Right lobe of liver (tissue), 6 donors: Measurements from ENCODE around the gene CUL3. TPM values are rescaled to one million over a fixed set of nuclear protein-coding genes. Genes with fewer than 3 reads are reported as not detected.
A peak's percentile ranks its signal among the peaks of the same experiment; 100 is the strongest.

Experiments
- ATAC-seq, 4 donors: fragments of 200-7000 bp; cut with Tn5 transposase; one replicate each; pipeline ENCODE4 v1.9.1; 2020; ENCODE audit warnings: mild to moderate bottlenecking in 4 of 4, moderate library complexity in 4 of 4
- DNase-seq, 3 donors: peaks; one replicate each; pipeline ENCODE4 v3.0.0-alpha.2; 2020
- H3K27ac ChIP-seq, 3 donors: fragments of 200-600 bp; one replicate each; pipeline ENCODE4 v1.8.0; 2022
- H3K27me3 ChIP-seq, 2 donors: fragments of 200-600 bp; one replicate each; pipeline ENCODE4 v1.8.0; 2022
- H3K36me3 ChIP-seq, 4 donors: fragments of 200-600 bp; sonication (generic) in 1 of 4; one replicate each; pipeline versions ENCODE4 v1.5.1 to v1.8.0; 2017 to 2022; ENCODE audit warnings: control low read depth in 1 of 4
- H3K4me1 ChIP-seq, 4 donors: fragments of 200-600 bp; sonication (generic) in 1 of 4; one replicate each; pipeline versions ENCODE4 v1.5.1 to v1.8.0; 2017 to 2022; ENCODE audit warnings: control low read depth in 1 of 4
- H3K4me3 ChIP-seq, 3 donors: fragments of 200-600 bp; one replicate each; pipeline ENCODE4 v1.8.0; 2022
- H3K9me3 ChIP-seq, 4 donors: fragments of 200-600 bp; sonication (generic) in 1 of 4; one replicate each; pipeline versions ENCODE4 v1.5.1 to v1.8.0; 2017 to 2022; ENCODE audit warnings: control low read depth in 1 of 4
- POLR2A ChIP-seq: fragments of 450-650 bp; IDR thresholded peaks from one replicate; pipeline ENCODE4 v1.6.1; 2017; ENCODE audit warnings: antibody characterized with exemption, mild to moderate bottlenecking
- WGBS: methylation state at CpG from one replicate; pipeline ENCODE4 v1.1.6; 2018; ENCODE audit warnings: low coverage, low lambda C conversion rate; ENCODE audit not compliant: insufficient coverage; ENCODE audit errors: missing lambda C conversion rate; 5-methylcytosine and 5-hydroxymethylcytosine counted together
- intact Hi-C, 2 donors: fragments of 100-400 bp; cut with DNase I; formaldehyde crosslinking; loops; one replicate each; pipeline versions ENCODE4 v1.11.2 to v1.14.1; 2022
- total RNA-seq, 6 experiments: library from RNA; depleted of rRNA in 2 of 6; stranded (reverse); fragments of >200 nt in 2 of 6; fragmentation: NEBNext Ultra II Directional in 3 of 6; extraction: Animal tissue kit (Norgen Biotek cat#: 25700) in 3 of 6; gene quantifications; one replicate each; pipeline versions ENCODE4 v1.1.0 to v1.2.4, GENCODE V29; 2016 to 2023
- TF ChIP-seq, protein P1 (sequence below), 4 donors: fragments of 200-600 bp in 3 of 4; fragments of 450-650 bp in 1 of 4; IDR thresholded peaks; one replicate each; pipeline versions ENCODE4 v1.5.1 to v1.8.0; 2016 to 2022; ENCODE audit warnings: antibody characterized with exemption in 4 of 4, mild to moderate bottlenecking in 2 of 4
- donor health status: DM: no; HTN: yes; CAD: no.
- donor health status: DM: no; HTN: no; CAD: no.
- donor health status: DM: no; HTN: no; CAD: no.
- donor health status: DM: no; HTN: yes; CAD: no.
- donor health status: DM: no; HTN: yes; CAD: no.

CUL3 gene
- total RNA-seq, 6 experiments from 2014 or later, result 30.3 to 46.2 (median 40.3) TPM

DNA sequence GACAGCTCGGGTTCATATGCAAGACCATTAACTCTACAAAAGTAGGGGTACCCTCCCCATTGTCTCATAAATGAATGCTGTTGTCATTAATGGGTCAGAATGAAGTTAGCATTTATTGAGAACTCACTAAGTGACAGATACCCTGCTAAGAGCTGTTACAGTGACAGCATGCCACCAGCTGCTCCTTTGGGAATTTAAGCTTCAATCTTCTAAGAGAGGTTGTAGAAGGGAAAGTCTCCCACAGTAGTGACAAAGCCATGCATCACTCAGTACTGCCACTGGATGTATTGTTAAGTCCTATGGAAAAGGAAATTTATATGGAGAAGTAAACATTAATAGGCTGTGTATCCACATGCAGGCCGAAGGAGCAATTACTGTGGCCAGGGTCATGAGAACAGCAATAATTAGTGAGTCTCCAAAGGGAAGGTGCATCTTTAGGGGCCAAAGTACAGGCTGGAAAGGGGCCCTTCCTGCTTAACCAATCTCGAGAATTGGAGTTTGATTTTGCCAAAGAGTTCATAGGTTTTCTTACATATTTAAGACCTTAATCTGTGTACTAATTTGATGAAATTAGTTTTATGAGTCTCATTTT is 118.8 kb downstream of the CUL3 start:
- ATAC-seq, result no peak
- Histone ChIP-seq H3K4me3 (no peak overlapping the region), H3K4me1 (no peaks in the 10 kb centered on the region), H3K9me3 (no peaks in the 10 kb centered on the region), H3K27me3 (no peaks in the 10 kb centered on the region), H3K36me3 (no peaks in the 10 kb centered on the region), H3K27ac (no peak overlapping the region)
- TF ChIP-seq, protein P1, sequence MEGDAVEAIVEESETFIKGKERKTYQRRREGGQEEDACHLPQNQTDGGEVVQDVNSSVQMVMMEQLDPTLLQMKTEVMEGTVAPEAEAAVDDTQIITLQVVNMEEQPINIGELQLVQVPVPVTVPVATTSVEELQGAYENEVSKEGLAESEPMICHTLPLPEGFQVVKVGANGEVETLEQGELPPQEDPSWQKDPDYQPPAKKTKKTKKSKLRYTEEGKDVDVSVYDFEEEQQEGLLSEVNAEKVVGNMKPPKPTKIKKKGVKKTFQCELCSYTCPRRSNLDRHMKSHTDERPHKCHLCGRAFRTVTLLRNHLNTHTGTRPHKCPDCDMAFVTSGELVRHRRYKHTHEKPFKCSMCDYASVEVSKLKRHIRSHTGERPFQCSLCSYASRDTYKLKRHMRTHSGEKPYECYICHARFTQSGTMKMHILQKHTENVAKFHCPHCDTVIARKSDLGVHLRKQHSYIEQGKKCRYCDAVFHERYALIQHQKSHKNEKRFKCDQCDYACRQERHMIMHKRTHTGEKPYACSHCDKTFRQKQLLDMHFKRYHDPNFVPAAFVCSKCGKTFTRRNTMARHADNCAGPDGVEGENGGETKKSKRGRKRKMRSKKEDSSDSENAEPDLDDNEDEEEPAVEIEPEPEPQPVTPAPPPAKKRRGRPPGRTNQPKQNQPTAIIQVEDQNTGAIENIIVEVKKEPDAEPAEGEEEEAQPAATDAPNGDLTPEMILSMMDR (IDR thresholded peaks at IDR 0.05), result no peak
- no peak for TF ChIP-seq POLR2A
- no peak for DNase-seq
- intact Hi-C loops, result no loop called here
- 63% methylated on average over 3 of the region's 3 CpGs for WGBS

GRCh38 chr2:224461391-224461790 is 123.8 kb downstream of the CUL3 start:
- no peak for ATAC-seq

GRCh38 chr2:224457408-224458096 is 127.6 kb downstream of the CUL3 start:
- WGBS, result 43% methylated on average over 2 of the region's 10 CpGs
- DNase-seq, result no peak

More at GRCh38 chr2:224461391-224461790, 123.8 kb downstream of the CUL3 start:
- Histone ChIP-seq H3K9me3 (no peaks in the 10 kb centered on the region), H3K4me1 (no peaks in the 10 kb centered on the region), H3K36me3 (no peaks in the 10 kb centered on the region), H3K4me3 (no peak overlapping the region), H3K27me3 (no peaks in the 10 kb centered on the region), H3K27ac (no peak overlapping the region)
- intact Hi-C loops, result no loop called here
- DNase-seq, result no peak
- TF ChIP-seq POLR2A, result no peak
- TF ChIP-seq, protein P1 (IDR thresholded peaks at IDR 0.05), result no peak
- WGBS, result 77% methylated on average over 1 of the region's 1 CpG

GRCh38 chr2:224453892-224454291 is 131.3 kb downstream of the CUL3 start:
- intact Hi-C loops, result no loop called here
- TF ChIP-seq, protein P1 (IDR thresholded peaks at IDR 0.05), result no peak
- TF ChIP-seq POLR2A, result no peak

More at GRCh38 chr2:224457408-224458096, 127.6 kb downstream of the CUL3 start:
- ATAC-seq, result no peak
- TF ChIP-seq POLR2A, result no peak
- TF ChIP-seq, protein P1 (IDR thresholded peaks at IDR 0.05), result no peak
- no peak overlapping the region for H3K4me3 ChIP-seq
- H3K9me3 ChIP-seq, result no peaks in the 10 kb centered on the region
- H3K27ac ChIP-seq, result no peak overlapping the region
- no peaks in the 10 kb centered on the region for H3K36me3 ChIP-seq
- intact Hi-C loops, result no loop called here
- no peaks in the 10 kb centered on the region for H3K4me1 ChIP-seq
- H3K27me3 ChIP-seq, result no peaks in the 10 kb centered on the region

More at GRCh38 chr2:224453892-224454291, 131.3 kb downstream of the CUL3 start:
- no peaks in the 10 kb centered on the region for H3K9me3 ChIP-seq
- peaks cover 0 to 2% (median 0%) of the 10 kb centered on the region in 4 donors for H3K4me1 ChIP-seq
- H3K36me3 ChIP-seq, result no peaks in the 10 kb centered on the region
- no peaks in the 10 kb centered on the region for H3K27me3 ChIP-seq
- H3K27ac ChIP-seq, result peak overlapping the region in 1 of 3 donors; percentile 21
- H3K4me3 ChIP-seq, result no peak overlapping the region
- DNase-seq (no peak), ATAC-seq (no peak)
- 73% methylated on average over 3 of the region's 3 CpGs for WGBS
